ENCODE measurements around the gene BICC1. TPM values are rescaled to one million over a fixed set of nuclear protein-coding genes. Genes with fewer than 3 reads are reported as not detected.

Gene BICC1
- total RNA-seq, 1 experiment from 2014 or later = not detected

DNA sequence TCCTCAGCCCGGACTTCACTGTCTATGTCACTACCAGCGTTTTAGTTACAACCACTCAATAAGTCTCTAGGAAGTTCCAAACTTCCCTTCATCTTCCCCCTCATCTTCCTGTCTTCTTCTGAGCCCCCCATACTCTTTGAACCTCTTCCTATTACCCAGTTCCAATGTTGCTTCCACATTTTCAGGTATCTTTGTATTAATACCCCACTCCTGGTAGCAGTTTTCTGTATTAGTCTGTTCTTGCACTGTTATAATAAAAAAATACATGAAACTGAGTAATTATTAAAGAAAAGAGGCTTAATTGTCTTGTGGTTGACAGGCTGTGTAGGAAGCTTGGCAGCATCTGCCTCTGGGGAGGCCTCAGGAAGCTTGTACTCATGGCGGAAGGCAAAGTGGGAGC is 218.6 kb downstream of the BICC1 start (continued):
- TF ChIP-seq CEBPB (IDR thresholded peaks at IDR 0.05; ENCODE audit: low read depth) = no peak
- TF ChIP-seq, protein P1, sequence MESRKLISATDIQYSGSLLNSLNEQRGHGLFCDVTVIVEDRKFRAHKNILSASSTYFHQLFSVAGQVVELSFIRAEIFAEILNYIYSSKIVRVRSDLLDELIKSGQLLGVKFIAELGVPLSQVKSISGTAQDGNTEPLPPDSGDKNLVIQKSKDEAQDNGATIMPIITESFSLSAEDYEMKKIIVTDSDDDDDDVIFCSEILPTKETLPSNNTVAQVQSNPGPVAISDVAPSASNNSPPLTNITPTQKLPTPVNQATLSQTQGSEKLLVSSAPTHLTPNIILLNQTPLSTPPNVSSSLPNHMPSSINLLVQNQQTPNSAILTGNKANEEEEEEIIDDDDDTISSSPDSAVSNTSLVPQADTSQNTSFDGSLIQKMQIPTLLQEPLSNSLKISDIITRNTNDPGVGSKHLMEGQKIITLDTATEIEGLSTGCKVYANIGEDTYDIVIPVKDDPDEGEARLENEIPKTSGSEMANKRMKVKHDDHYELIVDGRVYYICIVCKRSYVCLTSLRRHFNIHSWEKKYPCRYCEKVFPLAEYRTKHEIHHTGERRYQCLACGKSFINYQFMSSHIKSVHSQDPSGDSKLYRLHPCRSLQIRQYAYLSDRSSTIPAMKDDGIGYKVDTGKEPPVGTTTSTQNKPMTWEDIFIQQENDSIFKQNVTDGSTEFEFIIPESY (IDR thresholded peaks at IDR 0.05; ENCODE audit: extremely low read depth, insufficient replicate concordance, low read length) = no peak

DNA sequence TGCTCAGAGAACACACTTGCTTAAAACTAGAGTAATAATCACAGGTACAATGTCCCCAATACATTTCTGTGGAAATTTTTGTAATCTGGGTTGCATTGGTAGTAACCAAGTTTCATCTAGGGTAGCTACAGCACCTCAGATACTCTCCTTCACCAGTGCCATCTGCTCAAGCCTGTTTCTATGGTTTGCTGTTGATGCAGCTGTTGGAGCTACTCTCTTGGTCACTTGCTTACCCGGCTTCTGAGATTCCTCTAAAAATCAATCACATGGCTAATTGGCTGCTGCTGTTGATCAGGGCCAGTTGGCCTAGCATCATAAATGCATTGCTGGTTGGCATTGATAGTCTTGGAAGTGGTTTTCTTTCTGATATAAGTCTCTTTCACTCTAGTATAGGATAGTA is 220.8 kb downstream of the BICC1 start:
- Histone ChIP-seq H3K79me2 (ENCODE audit: insufficient read depth, low read length) (no peaks in the 10 kb centered on the region), H3K27me3 (ENCODE audit: insufficient read depth, low read length) (peaks cover 4% of the 10 kb centered on the region; the same call in 1 of the 2 replicates), H2AFZ (ENCODE audit: low read depth, low read length, poor library complexity, severe bottlenecking) (no peak overlapping the region), H3K4me1 (ENCODE audit: control insufficient read depth in 1 of 2, insufficient read depth in 2 of 2, low read length in 2 of 2) (no peaks in the 10 kb centered on the region), H3K4me2 (ENCODE audit: low read length) (no peak overlapping the region), H3K9me3 (ENCODE audit: control insufficient read depth in 1 of 2, insufficient read depth in 1 of 2, low read depth in 1 of 2, low read length in 2 of 2) (peaks cover 0 to 5% of the 10 kb centered on the region in 2 experiments; a peak in 1 of 4 replicates), H4K20me1 (ENCODE audit: insufficient read depth) (no peaks in the 10 kb centered on the region), H3K36me3 (ENCODE audit: control insufficient read depth in 1 of 2, insufficient read depth in 2 of 2, low read length in 2 of 2) (no peaks in the 10 kb centered on the region), H3K4me3 (replicated peaks in 1 of 2; ENCODE audit: low read depth in 1 of 2, low read length in 2 of 2) (no peak overlapping the region), H3K9ac (ENCODE audit: low read length) (no peak overlapping the region), H3K9me2 (ENCODE audit: insufficient read depth) (no peaks in the 10 kb centered on the region), H3K27ac (ENCODE audit: low read depth, low read length) (no peak overlapping the region)
- intact Hi-C loops (cut with micrococcal nuclease) = no loop called here
- no peak for TF ChIP-seq ZFX (IDR thresholded peaks at IDR 0.05)
- TF ChIP-seq ELF1 (IDR thresholded peaks at IDR 0.05; ENCODE audit: borderline replicate concordance, low read depth) = no peak
- TF ChIP-seq TCF7L2 (IDR thresholded peaks at IDR 0.05; ENCODE audit: borderline replicate concordance, extremely low read depth, insufficient read depth, insufficient read length) = no peak
- TF ChIP-seq, protein P2, sequence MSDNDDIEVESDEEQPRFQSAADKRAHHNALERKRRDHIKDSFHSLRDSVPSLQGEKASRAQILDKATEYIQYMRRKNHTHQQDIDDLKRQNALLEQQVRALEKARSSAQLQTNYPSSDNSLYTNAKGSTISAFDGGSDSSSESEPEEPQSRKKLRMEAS (IDR thresholded peaks at IDR 0.05) = no peak
- no peak for TF ChIP-seq RAD21 (IDR thresholded peaks at IDR 0.05; ENCODE audit: low read depth)
- no peak for TF ChIP-seq EZH2phosphoT487 (IDR thresholded peaks at IDR 0.05; ENCODE audit: borderline replicate concordance)
- TF ChIP-seq SP1 (IDR thresholded peaks at IDR 0.05; ENCODE audit: low read depth) = no peak
- no peak for TF ChIP-seq JUND (IDR thresholded peaks at IDR 0.05)
- TF ChIP-seq, protein P3, sequence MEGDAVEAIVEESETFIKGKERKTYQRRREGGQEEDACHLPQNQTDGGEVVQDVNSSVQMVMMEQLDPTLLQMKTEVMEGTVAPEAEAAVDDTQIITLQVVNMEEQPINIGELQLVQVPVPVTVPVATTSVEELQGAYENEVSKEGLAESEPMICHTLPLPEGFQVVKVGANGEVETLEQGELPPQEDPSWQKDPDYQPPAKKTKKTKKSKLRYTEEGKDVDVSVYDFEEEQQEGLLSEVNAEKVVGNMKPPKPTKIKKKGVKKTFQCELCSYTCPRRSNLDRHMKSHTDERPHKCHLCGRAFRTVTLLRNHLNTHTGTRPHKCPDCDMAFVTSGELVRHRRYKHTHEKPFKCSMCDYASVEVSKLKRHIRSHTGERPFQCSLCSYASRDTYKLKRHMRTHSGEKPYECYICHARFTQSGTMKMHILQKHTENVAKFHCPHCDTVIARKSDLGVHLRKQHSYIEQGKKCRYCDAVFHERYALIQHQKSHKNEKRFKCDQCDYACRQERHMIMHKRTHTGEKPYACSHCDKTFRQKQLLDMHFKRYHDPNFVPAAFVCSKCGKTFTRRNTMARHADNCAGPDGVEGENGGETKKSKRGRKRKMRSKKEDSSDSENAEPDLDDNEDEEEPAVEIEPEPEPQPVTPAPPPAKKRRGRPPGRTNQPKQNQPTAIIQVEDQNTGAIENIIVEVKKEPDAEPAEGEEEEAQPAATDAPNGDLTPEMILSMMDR (IDR thresholded peaks at IDR 0.05 in 2 of 3, conservative IDR thresholded peaks at IDR 0.05 in 1 of 3; ENCODE audit: borderline replicate concordance in 1 of 3, insufficient read depth in 1 of 3, low read depth in 2 of 3, low read length in 2 of 3) = no peak
- no peak for TF ChIP-seq SRF (IDR thresholded peaks at IDR 0.05; ENCODE audit: low read depth)
- TF ChIP-seq, protein P1 (IDR thresholded peaks at IDR 0.05; ENCODE audit: extremely low read depth, insufficient replicate concordance, low read length) = no peak
- ATAC-seq (no peak), DNase-seq (ENCODE audit: low read depth, low spot score) (no peak)
- ChIA-PET POLR2A (no interaction called here), CTCF (interaction anchor here (1.4 kb wide), 1 partner anchor 203 kb away, joined by 3 read pairs; no protein-coding TSS in a partner anchor), RAD21 (ENCODE audit: low non-redundant PET in 1 of 2, low total read pairs in 2 of 2, uncharacterized antibody in 2 of 2, unreplicated experiment in 2 of 2) (no interaction called here)
- BruUV-seq (replicated peaks) = no TSS peak
